Measurements from ENCODE around the gene TRIML1.

TRIML1 gene

GRCh38 chr4:188132232-188132631 lies 7.0 kb upstream of the TRIML1 start:
- TF ChIP-seq CEBPB (IDR thresholded peaks at IDR 0.05) = no peak
- no peak for TF ChIP-seq CREB1 (IDR thresholded peaks at IDR 0.05; ENCODE audit: low read depth)
- TF ChIP-seq REST (IDR thresholded peaks at IDR 0.05; ENCODE audit: low read depth) = no peak
- TF ChIP-seq TAF1 (IDR thresholded peaks at IDR 0.05; ENCODE audit: low read depth) = no peak
- no peak for TF ChIP-seq USF1 (IDR thresholded peaks at IDR 0.05)
- TF ChIP-seq YY1 (IDR thresholded peaks at IDR 0.05; ENCODE audit: low read depth) = no peak
- no peak for TF ChIP-seq NFIC (IDR thresholded peaks at IDR 0.05)
- no peak for TF ChIP-seq FOXM1 (IDR thresholded peaks at IDR 0.05; ENCODE audit: borderline replicate concordance, low read depth)
- no peak for TF ChIP-seq EGR1 (IDR thresholded peaks at IDR 0.05)
- TF ChIP-seq ZBTB7A (IDR thresholded peaks at IDR 0.05; ENCODE audit: low read depth) = no peak
- TF ChIP-seq MAX (IDR thresholded peaks at IDR 0.05) = no peak

- no peak for TF ChIP-seq NFIC (IDR thresholded peaks at IDR 0.05)
- no peak for TF ChIP-seq CEBPB (IDR thresholded peaks at IDR 0.05)
- TF ChIP-seq USF1 (IDR thresholded peaks at IDR 0.05) = no peak
- TF ChIP-seq CREB1 (IDR thresholded peaks at IDR 0.05; ENCODE audit: low read depth) = no peak
- no peak for TF ChIP-seq TAF1 (IDR thresholded peaks at IDR 0.05; ENCODE audit: low read depth)
These were observed 1.0 kb upstream of the TRIML1 start for GRCh38 chr4:188138227-188138626.

GRCh38 chr4:188139671-188140070 lies 430 bp downstream of the TRIML1 start:
- TF ChIP-seq MAX (IDR thresholded peaks at IDR 0.05) (no peak), FOXM1 (IDR thresholded peaks at IDR 0.05; ENCODE audit: borderline replicate concordance, low read depth) (no peak), EP300 (IDR thresholded peaks at IDR 0.05; ENCODE audit: borderline replicate concordance) (no peak), RAD21 (IDR thresholded peaks at IDR 0.05; ENCODE audit: low read depth) (no peak)

- TF ChIP-seq EP300 (IDR thresholded peaks at IDR 0.05; ENCODE audit: borderline replicate concordance) (no peak), NFIC (IDR thresholded peaks at IDR 0.05) (no peak), YY1 (IDR thresholded peaks at IDR 0.05; ENCODE audit: low read depth) (no peak), TEAD4 (IDR thresholded peaks at IDR 0.05) (no peak), TAF1 (IDR thresholded peaks at IDR 0.05; ENCODE audit: low read depth) (no peak), USF1 (IDR thresholded peaks at IDR 0.05) (no peak), CEBPB (IDR thresholded peaks at IDR 0.05) (no peak), REST (IDR thresholded peaks at IDR 0.05; ENCODE audit: low read depth) (no peak), EGR1 (IDR thresholded peaks at IDR 0.05) (no peak), RAD21 (IDR thresholded peaks at IDR 0.05; ENCODE audit: low read depth) (no peak), CREB1 (IDR thresholded peaks at IDR 0.05; ENCODE audit: low read depth) (no peak), ZBTB7A (IDR thresholded peaks at IDR 0.05; ENCODE audit: low read depth) (no peak), TCF12 (IDR thresholded peaks at IDR 0.05; ENCODE audit: low read depth) (no peak), FOXM1 (IDR thresholded peaks at IDR 0.05; ENCODE audit: borderline replicate concordance, low read depth) (no peak), MAX (IDR thresholded peaks at IDR 0.05) (no peak)
These were observed 4.5 kb downstream of the TRIML1 start for GRCh38 chr4:188143731-188144130.

GRCh38 chr4:188145601-188146000 lies 6.4 kb downstream of the TRIML1 start:
- TF ChIP-seq TCF12 (IDR thresholded peaks at IDR 0.05; ENCODE audit: low read depth) = no peak
- no peak for TF ChIP-seq FOXM1 (IDR thresholded peaks at IDR 0.05; ENCODE audit: borderline replicate concordance, low read depth)
- no peak for TF ChIP-seq TEAD4 (IDR thresholded peaks at IDR 0.05)
- no peak for TF ChIP-seq EGR1 (IDR thresholded peaks at IDR 0.05)
- TF ChIP-seq ZBTB7A (IDR thresholded peaks at IDR 0.05; ENCODE audit: low read depth) = no peak
- TF ChIP-seq YY1 (IDR thresholded peaks at IDR 0.05; ENCODE audit: low read depth) = no peak
- TF ChIP-seq MAX (IDR thresholded peaks at IDR 0.05) = no peak
- TF ChIP-seq USF1 (IDR thresholded peaks at IDR 0.05) = no peak
- no peak for TF ChIP-seq REST (IDR thresholded peaks at IDR 0.05; ENCODE audit: low read depth)
- TF ChIP-seq NFIC (IDR thresholded peaks at IDR 0.05) = no peak
- TF ChIP-seq TAF1 (IDR thresholded peaks at IDR 0.05; ENCODE audit: low read depth) = no peak
- no peak for TF ChIP-seq CREB1 (IDR thresholded peaks at IDR 0.05; ENCODE audit: low read depth)
- TF ChIP-seq EP300 (IDR thresholded peaks at IDR 0.05; ENCODE audit: borderline replicate concordance) = no peak
- TF ChIP-seq RAD21 (IDR thresholded peaks at IDR 0.05; ENCODE audit: low read depth) = no peak
- no peak for TF ChIP-seq CEBPB (IDR thresholded peaks at IDR 0.05)
